ENCODE measurements around the gene USP6NL. TPM values are rescaled to one million over a fixed set of nuclear protein-coding genes. Genes with fewer than 3 reads are reported as not detected.
A peak's percentile ranks its signal among the peaks of the same experiment; 100 is the strongest.

Gene USP6NL
- total and polyA plus RNA-seq, 8 donors, result 2.2 to 10.4 (median 5.1) TPM

GRCh38 chr10:11472158-11472753 lies 139.2 kb downstream of the USP6NL start:
- DNase-seq (peak in 5 of 6 donors; percentile 31 to 76 (median 53)), FAIRE-seq (no peak), ATAC-seq (peak; percentile 76 to 90 (median 86))
- peak; percentile 58 to 83 (median 70) for TF ChIP-seq CTCF (IDR thresholded peaks at IDR 0.05)
- Histone ChIP-seq H3K27me3 (no peaks in the 10 kb centered on the region), H3K36me3 (no peaks in the 10 kb centered on the region), H3K9me3 (no peaks in the 10 kb centered on the region), H3K4me1 (peaks cover 0 to 11% (median 0%) of the 10 kb centered on the region in 3 donors), H3K27ac (no peak overlapping the region), H3K4me3 (no peak overlapping the region)
- intact Hi-C loops (cut with DNase I), result no loop called here
- 65 to 66% methylated on average over 8 of the region's 8 CpGs for WGBS, 2 donors

GRCh38 chr10:11469575-11470391 lies 141.7 kb downstream of the USP6NL start:
- Histone ChIP-seq H3K4me3 (no peak overlapping the region), H3K27ac (no peak overlapping the region), H3K4me1 (peaks cover 0 to 11% (median 0%) of the 10 kb centered on the region in 3 donors), H3K36me3 (no peaks in the 10 kb centered on the region), H3K27me3 (no peaks in the 10 kb centered on the region), H3K9me3 (no peaks in the 10 kb centered on the region)
- intact Hi-C loops (cut with DNase I), result no loop called here
- FAIRE-seq (no peak), DNase-seq (no peak), ATAC-seq (no peak)
- TF ChIP-seq CTCF (IDR thresholded peaks at IDR 0.05), result no peak
- WGBS, 2 donors, result 93 to 96% methylated on average over 22 of the region's 22 CpGs

- Histone ChIP-seq H3K4me1 (peaks cover 0 to 11% (median 0%) of the 10 kb centered on the region in 3 donors), H3K9me3 (no peaks in the 10 kb centered on the region), H3K4me3 (no peak overlapping the region), H3K27me3 (no peaks in the 10 kb centered on the region), H3K36me3 (peaks cover 0 to 2% (median 0%) of the 10 kb centered on the region in 3 donors), H3K27ac (no peak overlapping the region)
- FAIRE-seq, result no peak
- WGBS, 2 donors, result 46 to 49% methylated on average over 7 of the region's 7 CpGs
- peak; percentile 82 to 90 (median 87) for ATAC-seq
- TF ChIP-seq CTCF (IDR thresholded peaks at IDR 0.05), result no peak
- intact Hi-C loops (cut with DNase I), result no loop called here
- DNase-seq, result peak in 4 of 6 donors; percentile 41 to 70 (median 52)
Measured at GRCh38 chr10:11468126-11468742, 143.2 kb downstream of the USP6NL start.

GRCh38 chr10:11465406-11465805 lies 146.0 kb downstream of the USP6NL start:
- Histone ChIP-seq H3K4me1 (peaks cover 0 to 11% (median 0%) of the 10 kb centered on the region in 3 donors), H3K27ac (no peak overlapping the region), H3K9me3 (no peaks in the 10 kb centered on the region), H3K4me3 (no peak overlapping the region), H3K36me3 (peaks cover 0 to 16% (median 0%) of the 10 kb centered on the region in 3 donors), H3K27me3 (no peaks in the 10 kb centered on the region)
- intact Hi-C loops (cut with DNase I), result no loop called here
- FAIRE-seq (no peak), ATAC-seq (no peak), DNase-seq (no peak)
- TF ChIP-seq CTCF (IDR thresholded peaks at IDR 0.05), result no peak
- 95% methylated on average over 5 of the region's 5 CpGs for WGBS, 2 donors
